ENCODE measurements around the gene RLN3. TPM values are rescaled to one million over a fixed set of nuclear protein-coding genes. Genes with fewer than 3 reads are reported as not detected.

RLN3 gene
- total RNA-seq, 1 donor from 2014 or later, result not detected

DNA sequence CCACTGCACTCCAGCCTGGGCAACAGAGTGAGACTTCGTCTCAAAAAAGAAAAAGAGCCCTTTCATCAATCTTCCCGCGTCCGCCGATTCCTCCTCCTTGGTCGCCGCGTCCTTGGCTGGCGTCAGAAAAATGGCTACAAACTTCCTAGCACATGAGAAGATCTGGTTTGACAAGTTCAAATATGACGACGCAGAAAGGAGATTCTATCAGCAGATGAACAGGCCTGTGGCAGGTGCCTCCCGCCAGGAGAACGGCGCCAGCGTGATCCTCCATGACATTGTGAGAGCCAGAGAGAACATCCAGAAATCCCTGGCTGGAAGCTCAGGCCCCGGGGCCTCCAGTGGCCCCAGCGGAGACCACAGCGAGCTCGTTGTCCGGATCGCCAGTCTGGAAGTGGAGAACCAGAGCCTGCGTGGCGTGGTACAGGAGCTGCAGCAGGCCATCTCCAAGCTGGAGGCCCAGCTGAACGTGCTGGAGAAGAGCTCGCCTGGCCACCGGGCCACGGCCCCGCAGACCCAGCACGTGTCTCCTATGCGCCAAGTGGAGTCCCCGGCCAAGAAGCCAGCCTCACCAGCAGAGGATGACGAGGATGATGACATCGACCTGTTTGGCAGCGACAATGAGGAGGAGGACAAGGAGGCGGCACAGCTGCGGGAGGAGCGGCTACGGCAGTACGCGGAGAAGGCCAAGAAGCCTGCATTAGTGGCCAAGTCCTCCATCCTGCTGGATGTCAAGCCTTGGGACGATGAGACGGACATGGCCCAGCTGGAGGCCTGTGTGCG, 42.5 kb downstream of the RLN3 start:
- no peak for DNase-seq (ENCODE audit: low spot score)
- intact Hi-C loops (cut with DNase I), result loop anchor here (10.0 kb wide), 2 partner anchors 274 to 286 kb away; no protein-coding TSS in a partner anchor

DNA sequence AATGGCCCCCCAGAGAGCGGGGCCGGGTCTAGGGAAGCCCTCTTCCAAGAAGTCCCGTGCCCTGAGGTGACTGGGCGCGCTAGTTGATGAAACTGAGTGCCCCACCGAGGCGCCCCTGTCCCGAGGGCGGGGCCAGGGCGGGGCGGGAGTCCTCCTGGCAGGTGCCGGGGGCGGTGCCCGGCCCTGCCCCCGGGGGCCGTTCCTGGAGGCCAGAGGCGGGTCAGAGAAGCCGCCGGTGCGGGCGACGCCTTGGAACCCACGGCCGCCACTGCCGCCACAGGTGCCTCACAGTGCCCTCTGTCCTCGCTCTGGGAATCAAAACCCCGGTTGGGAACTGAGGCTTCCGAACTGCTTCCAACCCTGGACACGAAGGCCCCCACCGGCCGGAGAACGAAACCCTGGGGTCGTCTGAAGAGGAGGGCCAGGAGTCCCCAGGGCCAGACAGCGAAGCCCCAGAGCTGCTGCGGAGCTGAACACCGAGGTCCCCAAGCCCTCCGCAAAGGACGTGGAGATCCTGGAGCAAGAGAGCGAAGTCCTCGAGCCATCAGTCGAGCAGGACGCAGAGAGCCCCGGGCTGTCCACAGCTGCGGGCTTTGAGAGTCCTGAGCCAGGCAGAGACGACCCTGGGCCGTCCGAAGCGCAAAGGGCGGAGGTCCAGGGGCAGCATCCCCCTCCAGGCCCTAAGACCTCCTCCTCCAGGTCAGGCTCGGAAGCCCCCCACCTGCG, 44.8 kb downstream of the RLN3 start, which contains the start of gene MISP3:
Gene MISP3 (plus strand): TSS at position 252 of the 726 bp plus-strand sequence. CDS start 524 bp downstream, outside the sequence.
- intact Hi-C loops (cut with DNase I), result loop anchor here (1.0 to 10.0 kb wide), 4 partner anchors 64 to 288 kb away; partner anchors contain the start of gene ASF1B
- no peak for DNase-seq (ENCODE audit: low spot score)

DNA sequence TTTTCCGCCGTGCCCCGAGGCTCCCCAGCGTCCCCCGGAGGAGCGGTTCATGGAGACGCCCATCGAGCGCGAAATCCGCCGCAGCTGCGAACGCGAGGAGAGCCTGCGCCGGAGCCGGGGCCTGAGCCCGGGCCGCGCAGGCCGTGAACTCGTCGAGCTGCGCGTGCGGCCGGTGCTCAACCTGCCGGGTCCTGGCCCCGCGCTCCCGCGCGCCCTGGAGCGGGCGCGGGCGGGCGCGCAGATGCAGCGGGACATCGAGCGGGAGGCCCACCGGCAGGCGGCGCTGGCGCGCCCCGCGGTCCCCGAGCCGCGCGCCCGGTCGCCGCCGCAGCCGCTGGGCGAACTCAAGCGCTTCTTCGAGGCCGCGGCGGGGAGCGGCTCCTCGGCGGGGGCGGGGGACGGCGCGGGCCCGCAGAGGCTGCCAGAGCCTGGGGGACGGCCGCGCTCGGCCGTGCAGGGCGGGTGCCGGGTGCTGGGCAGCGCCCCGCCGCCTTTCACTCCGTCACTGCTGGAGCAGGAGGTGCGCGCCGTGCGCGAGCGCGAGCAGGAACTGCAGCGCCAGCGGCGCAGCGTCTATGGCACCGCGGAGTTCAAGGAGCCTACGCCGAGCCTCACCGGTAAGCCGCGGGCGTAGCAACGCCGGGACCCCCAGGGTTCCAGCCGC, 45.4 kb downstream of the RLN3 start:
- peak; percentile 89 for DNase-seq (ENCODE audit: low spot score)
- intact Hi-C loops (cut with DNase I), result loop anchor here (2.0 to 10.0 kb wide), 3 partner anchors 63 to 289 kb away; partner anchors contain the start of gene ASF1B

DNA sequence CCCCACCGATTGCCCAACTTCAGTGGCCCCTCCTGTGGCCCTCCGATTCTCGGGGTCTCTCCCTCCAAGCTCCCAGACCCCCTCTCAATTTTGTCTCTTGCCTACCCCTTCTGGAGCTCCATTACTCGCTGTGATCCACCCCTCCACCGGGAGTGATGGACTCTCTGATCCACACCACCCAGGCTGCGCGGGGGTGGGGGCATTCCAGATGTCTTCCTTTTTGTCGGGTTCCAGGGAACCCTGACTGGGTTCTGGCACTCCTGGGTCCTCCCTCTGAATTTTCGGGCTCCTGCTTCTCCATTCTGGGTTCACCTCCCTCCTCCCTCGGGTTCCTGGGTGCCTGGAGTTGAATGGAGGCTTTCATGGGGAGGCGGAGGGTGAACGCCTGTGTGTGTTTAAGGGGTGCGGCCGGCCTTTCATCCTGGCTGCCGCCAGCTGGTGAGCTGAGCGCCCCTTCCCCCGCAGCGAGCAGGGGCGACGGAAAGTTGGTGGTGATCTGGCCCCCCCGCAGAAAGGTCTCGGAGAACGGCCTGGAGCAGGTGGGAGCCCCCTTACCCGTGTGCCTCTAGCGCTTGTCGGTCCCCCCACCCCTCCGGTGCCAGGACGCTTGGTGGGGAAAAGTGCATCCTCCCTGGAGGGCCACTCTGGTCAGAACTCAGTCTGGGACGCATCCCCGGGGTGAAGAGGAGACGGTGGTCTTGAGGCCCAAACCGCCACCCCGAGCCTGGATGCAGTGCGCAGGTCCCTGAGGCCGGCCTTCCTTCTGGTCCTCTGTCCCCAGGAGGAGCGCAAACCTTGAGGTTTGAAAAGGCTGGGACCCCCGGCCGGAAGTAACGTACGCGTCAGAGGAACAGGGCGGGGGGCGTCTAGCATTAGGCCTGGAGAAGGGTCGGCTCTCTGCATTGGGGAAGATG, 46.2 kb downstream of the RLN3 start:
- intact Hi-C loops (cut with DNase I), result loop anchor here (2.0 to 10.0 kb wide), 3 partner anchors 63 to 289 kb away; partner anchors contain the start of gene ASF1B
- DNase-seq (ENCODE audit: low spot score), result no peak

DNA sequence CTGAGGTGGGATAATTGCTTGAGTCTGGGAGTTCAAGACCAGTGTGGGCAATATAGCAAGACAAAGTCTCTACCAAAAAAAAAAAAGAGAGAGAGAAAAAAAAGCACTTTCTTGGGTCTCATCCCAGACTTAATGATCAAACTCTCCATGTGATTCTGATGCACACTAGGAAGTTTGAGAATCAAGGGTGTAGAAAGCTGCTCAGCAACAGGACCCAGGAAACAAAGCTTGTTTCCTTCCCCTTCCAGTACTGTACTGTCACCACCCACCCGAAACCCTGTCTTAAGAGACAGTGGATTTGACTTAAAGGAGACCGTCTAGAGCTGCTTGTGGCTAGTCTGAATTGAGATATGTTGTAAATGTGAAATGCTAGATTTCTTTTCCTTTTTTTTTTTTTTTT, 50.5 kb downstream of the RLN3 start:
- intact Hi-C loops (cut with DNase I), result loop anchor here (10.0 kb wide), 2 partner anchors 266 to 294 kb away; no protein-coding TSS in a partner anchor
- no peak for DNase-seq (ENCODE audit: low spot score)

Other genes starting within 250 kb of the RLN3 start
- 3.9 TPM for gene ZSWIM4, start 232.7 kb upstream of the RLN3 start, total RNA-seq
- gene NANOS3, start 151.0 kb upstream of the RLN3 start, total RNA-seq, result 0.78 TPM
- 0.35 TPM for gene BRME1, start 122.0 kb upstream of the RLN3 start, total RNA-seq
- 19.5 TPM for gene CC2D1A, start 121.9 kb upstream of the RLN3 start, total RNA-seq
- 3.5 TPM for gene PODNL1, start 89.7 kb upstream of the RLN3 start, total RNA-seq
- gene DCAF15, start 75.6 kb upstream of the RLN3 start, total RNA-seq, result 17.0 TPM
- gene RFX1, start 21.8 kb upstream of the RLN3 start, total RNA-seq, result 13.4 TPM
- 3.0 TPM for gene IL27RA, start 3.6 kb downstream of the RLN3 start, total RNA-seq
- gene PALM3, start 33.9 kb downstream of the RLN3 start, total RNA-seq, result 0.46 TPM
- 7.9 TPM for gene MISP3, start 44.6 kb downstream of the RLN3 start, total RNA-seq
- gene C19orf67, start 57.6 kb downstream of the RLN3 start, total RNA-seq, result not detected
- 41.8 TPM for gene SAMD1, start 62.6 kb downstream of the RLN3 start, total RNA-seq
- 487 TPM for gene PRKACA, start 89.6 kb downstream of the RLN3 start, total RNA-seq
- gene ASF1B, start 108.4 kb downstream of the RLN3 start, total RNA-seq, result 0.70 TPM
- gene ADGRL1, start 178.0 kb downstream of the RLN3 start, total RNA-seq, result 7.9 TPM